Stimulated activated CD4-positive, alpha-beta T cell treated with anti-CD3 and anti-CD28 coated beads, Interleukin-4, amount 100 ng/mL, for 24 hours (primary cell): Measurements from ENCODE around the gene SLX9.

Experiments
- DNase-seq: peaks from one replicate; pipeline ENCODE4 v3.0.0-alpha.2; 2020

Gene SLX9

GRCh38 chr21:44948426-44949120 is 8.7 kb downstream of the SLX9 start:
- DNase-seq, result no peak

DNA sequence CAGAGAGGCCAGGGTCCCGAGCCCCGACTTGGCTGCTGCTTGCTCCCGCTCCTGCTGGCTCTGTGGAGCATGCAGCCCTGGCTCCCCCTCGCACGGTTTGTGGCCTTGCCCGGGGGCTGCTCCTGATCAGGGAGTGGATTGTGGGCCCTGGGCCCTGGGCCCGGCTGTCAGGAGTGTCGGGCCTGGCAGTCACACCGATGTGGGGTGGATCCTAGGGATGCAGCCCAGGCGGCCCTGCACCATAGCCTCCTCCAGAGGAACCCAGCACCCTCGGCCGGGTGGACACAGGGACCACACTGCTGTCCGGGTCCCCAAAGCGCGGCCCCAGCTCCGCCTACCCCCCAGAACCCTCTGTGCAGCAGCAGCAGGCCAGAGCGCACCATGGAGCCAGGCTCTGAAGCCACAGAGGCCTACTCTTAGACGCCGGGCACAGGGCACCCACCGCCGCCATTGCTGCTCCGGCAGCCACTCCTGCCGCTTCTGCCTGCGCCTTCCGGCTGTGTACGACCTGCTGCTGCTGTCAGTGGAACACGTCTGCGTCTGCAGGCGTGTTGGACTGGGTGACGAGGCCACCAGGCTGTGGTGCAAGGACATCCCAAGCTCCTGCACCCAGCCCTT is 9.4 kb downstream of the SLX9 start:
- no peak for DNase-seq

GRCh38 chr21:44949779-44950198 is 10.0 kb downstream of the SLX9 start:
- DNase-seq, result peak; percentile 84

DNA sequence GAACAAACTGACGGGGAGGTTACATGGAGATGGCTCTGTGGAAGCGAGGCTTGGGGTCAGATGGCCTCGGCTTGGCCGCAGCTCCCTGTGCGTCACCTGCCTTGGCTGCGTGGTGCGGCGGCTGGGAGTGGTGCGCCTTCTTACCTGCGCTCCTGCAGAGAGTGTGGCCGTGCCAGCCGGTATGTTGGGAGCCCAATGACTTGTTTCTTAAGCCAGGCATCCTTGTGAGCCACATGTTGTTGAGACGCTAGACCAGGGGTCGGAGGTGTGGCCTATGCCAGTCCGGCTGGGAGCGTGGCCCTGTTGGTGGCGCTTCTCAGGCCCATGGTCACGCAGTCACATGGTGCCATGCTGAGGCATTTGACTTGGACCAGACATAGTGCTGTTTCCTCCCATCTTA is 10.5 kb downstream of the SLX9 start:
- DNase-seq, result no peak

- DNase-seq, result no peak
These were observed 11.5 kb downstream of the SLX9 start for GRCh38 chr21:44951186-44951915.

DNA sequence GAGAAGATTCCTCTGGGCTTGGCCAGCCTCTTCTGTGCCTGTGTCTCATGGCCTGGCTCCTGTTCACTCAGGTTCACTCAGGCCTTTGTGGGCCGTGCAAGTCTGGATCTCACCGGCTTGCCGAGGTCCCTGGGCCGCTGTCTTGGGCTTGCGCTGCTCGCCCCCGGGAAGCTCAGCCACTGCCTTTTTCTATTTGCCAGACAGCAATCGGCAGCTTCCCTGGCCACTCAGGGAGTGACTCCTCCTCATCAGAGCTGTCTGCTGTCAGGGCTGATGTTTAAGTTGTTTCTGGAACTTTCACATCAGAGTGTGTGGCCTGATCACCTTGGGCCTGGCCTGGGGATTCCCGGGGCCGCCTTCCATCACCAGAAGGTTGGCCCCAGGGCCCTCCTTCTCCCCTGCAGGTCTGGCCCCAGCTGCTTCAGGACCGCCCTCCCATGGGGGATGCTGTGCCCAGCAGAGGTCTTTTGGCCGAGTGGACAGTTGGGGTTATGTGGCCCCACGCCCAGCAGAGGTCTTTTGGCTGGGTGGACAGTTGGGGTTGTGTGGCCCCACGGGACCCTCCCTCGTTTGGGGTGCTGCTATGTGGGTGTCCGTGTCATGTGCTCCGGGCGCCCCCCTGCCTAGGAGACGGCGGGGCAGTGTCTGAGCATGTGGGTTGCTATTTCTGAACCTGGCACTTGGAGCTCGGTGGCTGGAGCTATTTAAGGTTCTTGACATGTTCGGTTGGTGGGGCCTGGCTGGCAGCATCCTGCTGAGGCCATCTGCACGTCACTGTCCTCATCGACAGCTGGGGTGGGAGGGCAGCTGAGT is 12.5 kb downstream of the SLX9 start:
- no peak for DNase-seq

DNA sequence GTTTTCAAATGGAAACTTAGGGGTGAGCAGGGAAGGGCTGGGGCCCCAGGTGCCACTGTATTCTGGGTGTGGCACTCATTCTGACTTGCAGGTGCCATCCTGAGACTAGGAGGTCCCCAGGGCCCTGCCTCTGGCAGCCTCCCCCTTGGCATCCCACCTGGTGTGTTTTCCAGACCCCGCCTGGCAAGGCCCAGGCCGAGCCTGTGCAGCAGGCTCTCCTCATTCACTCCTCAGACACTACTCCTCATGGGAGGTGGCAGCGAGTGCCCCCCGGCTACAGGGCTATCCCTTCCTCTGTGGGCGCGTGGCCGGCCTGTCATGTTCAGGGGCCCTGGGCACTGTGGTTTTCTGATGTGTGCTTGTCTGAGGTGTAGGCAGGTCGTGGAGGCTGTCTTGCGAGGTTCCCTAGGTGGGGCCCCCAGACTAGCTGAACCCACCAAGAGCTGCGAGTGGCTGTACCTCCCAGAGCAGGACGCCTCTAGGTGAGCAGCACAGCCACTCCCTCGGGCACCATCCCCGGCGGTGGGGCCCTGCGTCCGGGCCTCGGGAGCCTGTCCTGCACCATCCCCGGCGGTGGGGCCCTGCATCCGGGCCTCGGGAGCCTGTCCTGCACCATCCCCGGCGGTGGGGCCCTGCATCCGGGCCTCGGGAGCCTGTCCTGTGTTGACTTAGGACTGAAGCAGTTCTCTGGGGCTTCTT is 13.2 kb downstream of the SLX9 start:
- DNase-seq, result no peak

- DNase-seq, result no peak
These were observed 13.8 kb downstream of the SLX9 start for GRCh38 chr21:44953628-44954021.

DNA sequence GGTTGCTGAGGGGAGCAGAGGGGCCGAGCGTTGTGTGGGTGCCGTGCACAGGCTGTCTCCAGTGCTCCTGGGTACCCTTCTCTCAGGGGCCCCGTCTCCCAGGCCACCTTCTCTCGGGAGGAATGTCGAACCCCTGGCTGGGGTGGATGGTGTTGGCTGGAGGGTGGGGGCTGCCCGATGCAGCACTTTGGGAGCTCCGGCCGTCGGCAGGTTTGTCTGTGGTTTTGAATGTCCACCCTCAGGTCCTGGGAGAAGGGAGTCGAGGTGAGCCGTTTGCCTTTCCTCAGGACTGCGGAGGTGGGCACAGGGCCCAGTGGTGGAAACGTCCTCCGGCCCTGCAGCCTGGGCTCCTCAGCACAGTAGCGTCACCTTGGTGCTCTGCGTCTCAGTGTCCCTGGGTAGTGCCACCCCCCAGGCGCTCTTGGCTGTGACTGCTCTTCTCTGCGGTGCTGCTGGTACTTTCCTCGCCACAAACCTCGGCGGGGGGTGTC is 14.5 kb downstream of the SLX9 start:
- DNase-seq, result no peak

DNA sequence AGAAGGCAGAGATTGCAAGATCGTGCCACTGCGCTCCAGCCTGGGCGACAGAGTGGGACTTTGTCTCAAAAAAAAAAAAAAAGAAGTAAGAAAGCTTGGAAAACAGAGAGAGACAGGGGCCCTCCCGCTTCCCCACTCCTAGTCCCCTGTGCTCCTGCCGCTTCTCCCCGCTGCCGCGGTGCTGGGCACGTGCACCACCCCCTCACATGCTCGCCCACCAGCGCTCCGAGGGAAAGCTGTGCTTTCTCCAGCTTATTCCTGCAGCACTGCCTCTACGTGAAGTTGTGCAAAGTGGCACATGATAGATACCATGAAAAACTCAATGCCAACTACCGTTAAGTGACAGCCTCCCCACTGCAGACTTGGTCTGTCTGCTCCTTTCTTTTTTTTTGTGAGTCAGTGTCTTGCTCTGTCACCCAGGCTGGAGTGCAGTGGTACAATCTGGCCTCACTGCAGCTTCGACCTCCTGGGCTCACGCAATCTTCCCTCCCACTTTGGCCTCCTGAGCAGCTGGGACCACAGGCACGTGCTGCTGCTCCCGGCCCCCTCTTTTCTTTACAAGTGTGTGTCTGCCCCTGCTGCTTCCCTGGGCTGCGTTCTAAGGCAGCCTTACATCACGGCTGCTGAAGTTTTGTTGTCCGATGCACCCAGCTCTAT is 15.4 kb downstream of the SLX9 start:
- no peak for DNase-seq

DNA sequence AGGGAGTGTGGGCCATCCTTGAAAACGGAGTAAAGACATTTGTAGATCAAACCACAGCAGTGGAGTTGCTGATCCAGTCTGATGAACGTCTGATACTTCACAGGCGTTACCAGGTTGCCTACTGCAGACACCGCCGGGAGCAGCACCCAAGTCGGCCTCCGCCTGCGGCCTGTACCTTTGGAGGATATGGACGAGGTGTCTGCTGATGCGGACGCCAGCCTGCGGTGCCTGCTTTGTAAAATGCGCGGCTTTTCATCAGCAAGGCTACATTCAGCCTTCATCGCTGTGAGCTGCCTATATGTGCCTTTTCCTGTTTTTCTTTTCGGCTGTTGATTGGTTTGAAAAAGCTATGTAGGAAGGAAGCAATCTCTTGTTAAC is 16.0 kb downstream of the SLX9 start:
- DNase-seq, result no peak

- no peak for DNase-seq
These were observed 16.7 kb downstream of the SLX9 start for GRCh38 chr21:44956356-44957046.

DNA sequence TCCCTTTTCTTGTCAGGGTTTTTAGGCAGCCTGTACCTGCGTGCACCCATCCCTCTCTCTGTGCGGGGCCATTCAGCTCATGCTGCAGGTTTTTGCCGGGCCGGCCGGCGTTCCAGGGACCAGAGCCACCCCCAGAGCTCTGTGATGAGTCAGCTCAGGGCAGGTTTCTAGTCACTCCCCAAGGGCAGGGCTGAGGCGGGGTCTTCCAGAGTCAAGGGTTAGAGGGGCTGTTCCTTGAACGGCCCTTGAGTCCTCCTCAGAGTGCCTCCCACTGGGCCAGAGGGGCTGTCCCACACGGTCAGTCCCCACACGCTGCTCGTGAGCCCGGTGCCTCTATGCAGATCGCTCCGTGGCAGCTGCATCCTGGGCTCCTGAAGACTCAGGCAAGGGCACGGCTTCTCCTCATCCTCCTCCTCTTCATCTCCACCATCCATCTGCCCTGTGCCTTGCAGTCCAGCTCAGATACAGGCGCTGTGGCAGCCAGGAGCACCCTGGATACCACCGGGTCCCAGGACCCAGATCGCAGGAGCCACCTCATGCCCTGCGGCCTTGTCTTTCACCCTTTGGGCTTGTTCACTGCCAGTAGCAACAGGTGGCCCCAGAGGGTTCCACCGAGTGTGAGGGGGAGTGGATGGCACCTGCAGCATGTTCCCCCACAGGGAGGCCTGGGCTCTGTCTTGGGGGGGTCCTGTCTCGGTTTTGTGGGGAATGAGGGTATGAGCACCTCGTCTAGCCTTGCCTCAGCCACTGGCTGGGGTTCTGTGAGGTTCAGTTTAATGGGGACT is 17.4 kb downstream of the SLX9 start:
- no peak for DNase-seq

- no peak for DNase-seq
These were observed 18.1 kb downstream of the SLX9 start for GRCh38 chr21:44957901-44958451.

DNA sequence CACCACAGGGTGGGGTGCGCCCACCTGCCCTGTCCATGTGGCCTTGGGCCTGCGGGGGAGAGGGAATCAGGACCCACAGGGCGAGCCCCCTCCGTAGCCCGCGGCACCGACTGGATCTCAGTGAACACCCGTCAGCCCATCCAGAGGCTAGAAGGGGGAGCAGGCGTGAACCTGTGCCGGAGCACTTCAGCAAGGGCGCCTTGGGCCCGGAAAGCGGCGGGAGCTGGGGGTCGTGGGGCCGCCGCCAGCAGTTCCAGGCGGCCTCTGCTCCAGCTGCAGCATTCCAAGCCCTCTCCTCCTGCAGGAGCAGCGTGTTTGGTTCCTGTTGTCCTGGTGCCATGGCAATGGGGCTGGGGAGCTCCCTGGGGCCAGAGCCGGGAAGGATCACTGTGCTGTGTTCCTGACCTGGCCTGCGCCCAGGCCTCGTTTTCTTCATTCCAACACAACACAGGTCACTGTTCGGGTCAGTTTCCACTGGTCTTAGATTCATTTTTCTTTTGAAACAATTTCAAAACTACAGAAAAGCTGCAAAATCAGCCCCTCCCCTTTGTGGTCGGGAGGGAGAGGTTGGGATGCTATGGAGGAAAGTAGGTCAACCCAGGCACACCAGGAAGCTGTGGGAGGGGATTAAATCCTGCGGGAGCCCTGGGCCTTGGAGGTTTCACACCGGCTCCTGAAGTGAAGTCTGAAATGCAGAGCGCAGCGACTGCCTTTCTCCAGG is 18.8 kb downstream of the SLX9 start:
- DNase-seq, result no peak

DNA sequence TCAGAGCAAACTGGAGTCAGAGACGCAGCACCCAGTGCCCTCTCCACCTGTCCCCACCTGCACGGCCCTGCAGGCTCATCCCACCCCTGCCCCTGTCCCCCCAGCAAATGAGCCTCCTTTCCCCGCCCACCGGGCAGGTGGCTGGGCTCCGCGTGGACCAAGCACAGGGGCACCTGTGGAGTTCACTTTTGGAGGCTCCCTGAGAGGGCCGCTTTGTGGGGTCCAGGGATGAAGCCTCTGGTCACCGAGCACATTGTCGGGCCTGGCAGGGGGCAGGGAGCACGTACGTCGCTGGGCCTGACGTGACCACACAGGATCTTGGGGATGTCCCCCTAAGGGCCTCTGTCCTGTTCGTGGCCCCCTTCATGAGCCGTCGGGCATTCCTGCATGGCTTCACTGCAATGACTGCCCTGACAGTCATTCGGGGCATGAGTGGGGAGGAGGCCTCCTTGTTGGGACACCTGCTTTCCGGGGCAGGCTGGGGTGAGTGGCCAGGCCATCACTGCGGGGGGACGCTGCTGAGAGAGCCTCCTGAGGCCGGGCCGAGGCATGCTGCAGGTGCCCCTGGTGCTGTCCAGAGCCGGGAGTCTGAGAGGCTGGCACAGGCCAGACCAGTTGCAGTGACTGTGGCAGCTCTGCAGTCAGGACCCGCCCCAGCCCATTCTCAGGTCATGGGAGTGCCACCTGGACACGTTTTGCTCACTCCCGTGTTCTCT is 19.7 kb downstream of the SLX9 start:
- DNase-seq, result no peak

GRCh38 chr21:44960141-44961092 is 20.6 kb downstream of the SLX9 start:
- no peak for DNase-seq
